ENCODE measurements around the gene LIN52. TPM values are rescaled to one million over a fixed set of nuclear protein-coding genes. Genes with fewer than 3 reads are reported as not detected.
"Not testable (repeated sequence)": the region's sequence is repeated elsewhere in the genome, so short reads cannot be mapped to it uniquely, and the experiment has no call there.

The LIN52 gene
- total RNA-seq, 1 donor from 2014 or later: 15.6 TPM

- intact Hi-C loops (cut with micrococcal nuclease): no loop called here
Observed at GRCh38 chr14:74089251-74090020, 4.7 kb downstream of the LIN52 start.

DNA sequence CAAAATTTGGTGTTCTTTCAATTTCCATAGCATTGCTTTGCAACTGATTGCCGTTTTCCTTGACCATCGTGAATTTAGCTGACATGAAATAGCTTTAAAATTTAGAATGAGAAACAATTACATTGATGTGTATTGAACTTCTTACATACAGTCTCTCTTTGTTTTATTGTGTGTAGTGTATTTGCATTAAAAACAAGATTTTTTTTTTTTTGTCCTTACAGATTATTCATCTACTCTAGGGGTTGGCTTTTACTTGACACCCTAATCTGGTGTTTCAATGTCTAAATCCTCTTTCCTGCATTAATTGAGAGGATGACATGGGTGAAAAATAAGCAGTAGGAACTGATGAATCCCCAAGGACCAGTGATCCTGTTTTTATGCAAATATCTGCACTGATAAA, 20.6 kb downstream of the LIN52 start:
- intact Hi-C loops (cut with micrococcal nuclease): no loop called here

GRCh38 chr14:74109369-74109768, 24.6 kb downstream of the LIN52 start:
- intact Hi-C loops (cut with micrococcal nuclease): no loop called here

DNA sequence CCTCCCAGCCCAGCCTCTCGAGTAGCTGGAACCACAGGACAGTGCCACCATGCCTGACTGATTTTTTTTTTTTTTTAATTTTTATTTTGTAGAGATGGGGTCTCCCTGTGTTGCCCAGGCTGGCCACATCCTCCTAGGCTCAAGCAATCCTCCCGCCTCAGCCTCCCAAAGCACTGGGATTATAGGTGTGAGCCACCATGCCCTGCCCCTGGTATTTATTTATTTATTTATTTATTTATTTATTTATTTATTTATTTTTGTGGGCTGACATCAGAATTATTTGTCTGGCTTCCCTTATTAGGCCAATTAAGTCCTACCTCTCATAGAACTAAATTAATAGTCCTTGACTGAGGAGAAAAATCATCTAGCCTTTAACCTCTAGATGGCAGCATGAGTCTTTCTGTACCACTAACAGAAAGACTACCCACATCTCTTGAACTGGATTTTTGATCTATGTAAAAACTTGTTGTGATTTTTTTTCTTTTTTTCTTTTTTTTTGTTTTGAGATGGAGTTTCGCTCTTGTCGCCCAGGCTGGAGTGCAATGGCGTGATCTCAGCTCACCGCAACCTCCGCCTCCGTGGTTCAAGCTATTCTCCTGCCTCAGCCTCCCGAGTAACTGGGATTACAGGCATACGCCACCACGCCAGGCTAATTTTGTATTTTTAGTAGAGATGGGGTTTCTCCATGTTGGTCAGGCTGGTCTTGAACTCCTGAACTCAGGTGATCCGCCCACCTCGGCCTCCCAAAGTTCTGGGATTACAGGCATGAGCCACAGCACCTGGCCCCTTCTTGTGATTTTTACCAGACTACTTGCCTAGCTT, 26.9 kb downstream of the LIN52 start:
- intact Hi-C loops (cut with micrococcal nuclease): loop anchor here (1.0 kb wide), 2 partner anchors 140 to 146 kb away; no protein-coding TSS in a partner anchor

- intact Hi-C loops (cut with micrococcal nuclease): not testable (repeated sequence)
Observed at GRCh38 chr14:74125487-74125886, 40.7 kb downstream of the LIN52 start.

DNA sequence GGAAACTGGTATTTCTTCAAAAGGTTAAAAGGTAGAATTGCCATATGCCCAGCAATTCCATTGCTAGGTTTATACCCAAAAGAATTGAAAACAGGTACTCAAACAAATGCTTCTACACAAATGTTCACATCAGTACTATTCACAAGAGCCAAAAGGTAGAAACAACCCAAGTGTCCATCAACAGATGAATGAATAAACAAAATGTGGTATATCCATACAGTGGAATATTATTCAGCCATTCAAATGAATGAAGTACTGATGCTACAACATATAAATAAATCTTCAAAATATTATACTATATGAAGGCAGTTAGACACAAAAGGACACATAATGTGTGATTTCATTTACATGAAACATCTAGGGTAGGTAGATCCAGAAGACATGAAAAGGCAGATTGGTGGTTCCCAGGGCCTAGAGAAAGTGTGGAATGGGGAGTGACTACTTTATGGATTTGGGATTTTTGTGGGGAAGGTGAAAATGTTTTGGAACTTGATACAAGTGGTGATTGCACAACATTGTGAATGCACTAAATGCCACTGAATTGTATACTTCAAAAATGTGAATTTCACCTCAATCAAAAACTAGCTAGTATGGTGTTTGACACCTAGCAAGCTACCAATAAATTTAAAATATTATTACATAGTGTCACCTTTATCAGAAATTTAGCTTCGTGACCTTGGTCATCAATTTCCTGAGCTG, 41.7 kb downstream of the LIN52 start:
- intact Hi-C loops (cut with micrococcal nuclease): no loop called here

DNA sequence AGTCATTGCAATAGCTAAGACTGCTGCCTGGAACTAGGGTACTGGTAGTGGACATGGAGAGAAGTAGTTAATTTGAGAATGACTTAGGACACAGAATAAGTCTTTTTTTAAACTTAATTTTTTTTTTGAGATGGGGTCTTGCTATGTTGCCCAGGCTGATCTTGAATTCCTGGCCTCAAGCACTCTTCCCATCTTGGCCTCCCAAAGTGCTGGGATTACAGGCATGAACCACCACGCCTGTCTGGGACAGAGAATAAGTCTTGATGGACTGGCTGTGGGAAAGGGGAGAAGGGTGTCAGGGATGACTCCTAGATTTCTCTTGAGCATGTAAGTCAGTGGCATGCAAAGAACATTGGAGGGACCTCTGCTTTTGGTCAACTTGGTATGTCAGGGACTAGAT, 42.9 kb downstream of the LIN52 start:
- intact Hi-C loops (cut with micrococcal nuclease): no loop called here

- intact Hi-C loops (cut with micrococcal nuclease): no loop called here
Observed at GRCh38 chr14:74133833-74134481, 49.2 kb downstream of the LIN52 start.

- intact Hi-C loops (cut with micrococcal nuclease): no loop called here
Observed at GRCh38 chr14:74134484-74134883, 49.7 kb downstream of the LIN52 start.

- intact Hi-C loops (cut with micrococcal nuclease): no loop called here
Observed at GRCh38 chr14:74135426-74135825, 50.7 kb downstream of the LIN52 start.

GRCh38 chr14:74140374-74140850, 55.7 kb downstream of the LIN52 start:
- intact Hi-C loops (cut with micrococcal nuclease): no loop called here

DNA sequence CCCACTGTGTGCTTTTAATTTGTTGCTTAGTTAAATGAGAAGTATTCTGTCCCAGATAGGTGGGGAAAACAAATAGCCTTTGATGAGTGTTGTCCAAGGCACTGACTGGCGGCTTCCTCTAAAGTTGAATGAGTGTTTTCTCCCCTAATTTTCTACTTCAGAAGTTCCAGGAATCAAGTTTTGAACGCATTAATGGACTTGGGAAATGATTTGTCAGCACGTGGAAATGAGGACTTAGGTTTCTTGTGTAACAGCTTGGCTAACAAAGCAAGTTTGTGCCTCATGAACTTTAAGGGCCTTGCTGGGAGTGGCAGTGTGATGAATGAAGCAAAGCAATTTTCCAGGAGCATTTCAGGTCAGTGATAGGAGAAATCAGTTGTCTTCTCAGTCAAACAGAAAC, 56.9 kb downstream of the LIN52 start:
- intact Hi-C loops (cut with micrococcal nuclease): no loop called here

GRCh38 chr14:74142523-74142922, 57.8 kb downstream of the LIN52 start:
- intact Hi-C loops (cut with micrococcal nuclease): no loop called here

GRCh38 chr14:74144789-74145188, 60.0 kb downstream of the LIN52 start:
- intact Hi-C loops (cut with micrococcal nuclease): no loop called here

- intact Hi-C loops (cut with micrococcal nuclease): no loop called here
Observed at GRCh38 chr14:74147571-74147970, 62.8 kb downstream of the LIN52 start.

GRCh38 chr14:74148705-74149104, 63.9 kb downstream of the LIN52 start:
- intact Hi-C loops (cut with micrococcal nuclease): no loop called here

GRCh38 chr14:74155287-74155686, 70.5 kb downstream of the LIN52 start:
- intact Hi-C loops (cut with micrococcal nuclease): no loop called here

- intact Hi-C loops (cut with micrococcal nuclease): no loop called here
Observed at GRCh38 chr14:74155749-74156148, 71.0 kb downstream of the LIN52 start.

GRCh38 chr14:74160763-74161162, 76.0 kb downstream of the LIN52 start:
- intact Hi-C loops (cut with micrococcal nuclease): no loop called here

- intact Hi-C loops (cut with micrococcal nuclease): no loop called here
Observed at GRCh38 chr14:74161526-74162158, 76.9 kb downstream of the LIN52 start.

GRCh38 chr14:74169906-74170305, 85.2 kb downstream of the LIN52 start:
- intact Hi-C loops (cut with micrococcal nuclease): no loop called here

Measured in T-helper 2 cell treated with Interferon-gamma antibody and Interleukin-4, amounts not matched to agents 100 ng/mL and 5 ng/mL, for 36 hours (primary cell).